GM18870 (cell line): Measurements from ENCODE around the gene CHRNA7.
"Not testable (repeated sequence)": the region's sequence is repeated elsewhere in the genome, so short reads cannot be mapped to it uniquely, and the experiment has no call there.

ENCODE experiments used
- ATAC-seq: cut with Tn5 transposase; IDR thresholded peaks from one replicate; pipeline ENCODE4 v1.9.1; 2021; ENCODE audit warnings: moderate library complexity; ENCODE audit not compliant: unreplicated experiment

The CHRNA7 gene

DNA sequence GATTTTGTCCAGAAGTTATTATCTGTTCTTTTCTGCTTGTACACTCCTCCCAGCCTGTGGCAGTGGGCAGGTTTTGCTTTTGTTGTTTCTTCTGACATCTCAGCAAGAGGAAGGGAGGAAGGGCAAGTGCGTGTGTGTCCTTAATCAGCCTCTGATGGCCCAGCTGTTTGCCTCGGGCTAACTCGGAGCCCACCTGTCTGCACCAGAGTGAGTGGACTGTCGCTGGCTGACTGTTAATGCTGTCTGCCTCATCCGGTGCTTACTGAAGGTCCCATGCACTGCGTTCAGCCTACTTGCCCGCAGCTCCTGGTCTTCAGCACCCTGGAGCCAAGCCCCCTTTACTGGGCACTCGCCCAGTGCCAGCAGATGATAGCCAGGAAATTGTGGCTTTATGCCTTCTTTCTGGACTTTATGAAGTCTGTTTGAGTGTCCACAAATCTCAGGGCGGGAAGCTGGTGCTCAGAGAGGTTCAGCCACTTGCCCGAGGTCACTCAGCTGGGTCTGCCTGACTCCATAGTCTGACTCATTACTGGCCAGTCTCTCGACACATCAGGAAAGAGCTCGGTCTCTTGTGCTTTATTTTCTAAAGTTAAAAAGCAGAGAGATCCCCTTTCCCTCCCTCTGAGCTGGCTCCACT lies 89.5 kb downstream of the CHRNA7 start:
- no peak for ATAC-seq

DNA sequence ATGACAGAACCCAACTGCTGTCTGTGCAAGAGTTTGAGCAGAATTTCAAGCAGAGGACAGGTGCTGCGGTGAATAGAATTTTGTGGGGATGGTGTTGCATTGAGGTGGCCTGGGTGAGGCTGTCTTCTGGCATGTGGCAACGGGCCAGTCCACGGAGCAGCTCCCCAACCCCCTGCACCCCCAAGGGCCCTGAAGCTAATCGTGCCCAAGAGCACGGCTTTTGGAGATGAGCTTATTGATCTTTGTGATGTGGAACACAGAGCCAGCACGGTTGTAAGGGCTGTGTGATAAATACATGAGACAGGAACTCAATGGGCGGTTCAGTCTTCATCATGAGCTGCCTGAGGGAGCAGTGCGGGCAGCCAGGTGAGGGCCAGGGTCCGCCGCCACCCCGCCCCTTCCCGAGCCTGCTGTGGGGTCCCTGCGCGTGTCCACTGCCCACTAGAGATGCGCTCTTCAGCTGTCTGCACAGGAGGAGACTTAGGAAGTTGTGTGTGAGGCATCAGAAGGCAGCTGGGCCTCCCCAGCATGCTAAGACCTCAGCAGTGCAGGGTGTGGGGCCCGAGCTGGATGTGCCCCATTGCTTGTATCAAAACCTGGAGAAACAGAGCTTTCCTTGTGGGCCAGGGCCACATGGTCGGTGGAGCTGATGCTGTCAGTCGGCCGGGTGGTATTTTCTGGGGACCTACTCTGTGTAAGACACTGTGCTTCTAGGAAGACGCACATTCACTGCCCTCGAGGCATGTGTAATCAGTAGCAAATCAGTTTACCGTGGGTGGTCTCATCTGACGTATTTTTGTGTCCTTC lies 90.5 kb downstream of the CHRNA7 start:
- no peak for ATAC-seq

DNA sequence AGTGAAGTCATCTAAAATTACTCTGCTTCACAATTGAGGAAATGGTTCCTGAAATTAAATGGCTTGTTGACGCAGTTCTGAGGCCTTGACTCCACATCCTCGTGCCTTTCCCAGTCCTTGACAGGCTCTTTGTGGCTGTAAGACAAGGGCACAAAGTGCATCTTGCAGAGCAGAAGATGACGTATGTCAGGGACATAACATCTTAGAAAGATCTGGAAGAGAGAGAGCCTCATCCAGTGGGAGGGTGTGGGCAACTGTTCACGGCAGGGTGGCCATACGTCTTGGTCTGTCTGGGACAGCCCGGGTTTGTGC lies 91.0 kb downstream of the CHRNA7 start:
- ATAC-seq, result no peak

DNA sequence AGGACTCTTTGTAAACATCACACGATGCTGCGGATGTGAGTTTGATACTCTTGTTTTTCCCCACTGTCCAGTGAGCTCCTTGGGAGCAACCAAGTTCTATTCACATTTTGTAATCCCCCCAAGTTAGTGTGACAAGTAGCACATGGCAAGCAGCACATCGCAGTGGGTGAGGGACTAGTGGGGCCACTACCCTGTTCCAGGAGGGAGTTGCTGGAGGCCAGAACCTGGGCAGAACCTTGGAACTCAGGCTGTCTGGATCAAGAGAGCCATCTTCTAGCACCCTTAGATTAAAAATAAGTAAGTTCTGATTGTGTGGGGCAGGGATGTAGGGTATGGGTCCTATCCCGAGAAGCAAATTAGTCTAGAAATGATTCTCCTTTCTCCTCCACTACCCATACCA lies 91.7 kb downstream of the CHRNA7 start:
- no peak for ATAC-seq

DNA sequence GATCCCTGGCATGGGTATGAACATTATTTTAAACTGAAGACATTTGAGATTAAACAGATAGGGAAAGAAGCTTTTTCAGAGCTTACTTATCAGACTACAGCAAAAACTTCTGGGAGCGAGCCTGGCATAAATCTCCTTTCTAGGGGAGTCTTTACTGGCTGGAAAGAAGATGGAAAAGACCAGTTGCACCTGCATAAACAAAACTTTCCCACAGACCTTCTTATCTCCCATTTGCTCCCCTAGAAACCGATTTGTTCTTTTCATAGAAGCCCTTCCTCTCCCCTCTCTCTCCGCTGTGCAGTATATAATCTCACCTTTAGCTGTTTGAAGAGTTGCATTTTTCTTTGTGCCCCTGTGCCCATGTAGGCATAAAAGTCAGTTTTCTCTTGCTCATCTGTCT lies 93.2 kb downstream of the CHRNA7 start:
- no peak for ATAC-seq

DNA sequence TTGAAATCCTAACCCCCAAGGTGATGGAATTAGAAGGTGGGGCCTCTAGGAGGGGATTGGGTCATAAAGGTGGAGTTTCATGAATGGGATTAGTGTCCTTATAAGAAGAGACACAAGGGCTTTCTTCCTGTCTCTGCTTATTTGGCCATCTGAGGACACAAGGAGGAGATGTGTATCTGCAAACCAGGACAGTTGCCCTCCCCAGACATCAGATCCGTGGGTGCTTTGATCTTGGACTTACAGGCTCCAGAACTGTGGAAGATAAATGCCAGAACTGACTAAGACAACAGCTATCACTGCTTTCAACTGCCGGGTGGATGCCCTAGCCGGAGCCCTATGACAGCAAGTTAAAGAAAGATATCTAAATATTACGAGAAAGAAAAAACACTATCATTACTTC lies 94.4 kb downstream of the CHRNA7 start:
- ATAC-seq, result no peak

DNA sequence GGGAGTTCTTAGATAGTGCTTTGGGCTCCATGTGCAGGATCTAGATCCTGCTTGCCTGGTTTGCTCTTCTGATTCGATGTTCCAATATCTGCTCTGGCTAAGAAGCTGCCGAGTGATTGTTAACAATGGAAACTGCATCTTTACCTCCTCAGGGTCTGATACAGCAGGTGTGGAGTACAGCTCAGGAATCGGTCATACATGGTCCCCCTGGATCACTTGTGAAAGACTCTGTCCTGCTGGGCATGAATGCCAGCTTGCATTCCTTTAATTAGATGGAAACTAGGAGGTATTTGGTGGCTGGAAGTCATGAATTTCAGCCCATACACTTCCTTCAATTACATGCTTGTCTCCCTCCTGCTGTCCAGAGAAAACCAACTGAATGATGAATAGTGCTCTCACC lies 95.3 kb downstream of the CHRNA7 start:
- ATAC-seq, result no peak

DNA sequence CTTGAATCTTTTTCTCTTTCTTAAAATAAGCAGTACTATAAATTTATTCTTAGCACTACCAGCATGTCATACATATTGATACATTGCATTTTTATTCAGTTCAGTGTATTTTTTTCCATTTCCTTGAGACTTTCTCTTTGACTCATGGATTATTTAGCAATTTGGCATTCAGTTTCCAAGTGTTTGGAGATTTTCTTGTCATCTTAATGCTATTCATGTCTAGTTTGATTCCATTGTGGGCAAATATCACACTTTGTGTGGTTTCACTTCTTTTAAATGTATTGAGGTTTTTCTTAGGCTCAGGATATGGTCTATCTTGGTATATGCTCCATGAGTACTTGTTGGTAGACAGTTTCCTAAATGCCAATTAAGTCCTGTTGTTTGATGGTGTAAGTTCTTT lies 99.5 kb downstream of the CHRNA7 start:
- no peak for ATAC-seq

DNA sequence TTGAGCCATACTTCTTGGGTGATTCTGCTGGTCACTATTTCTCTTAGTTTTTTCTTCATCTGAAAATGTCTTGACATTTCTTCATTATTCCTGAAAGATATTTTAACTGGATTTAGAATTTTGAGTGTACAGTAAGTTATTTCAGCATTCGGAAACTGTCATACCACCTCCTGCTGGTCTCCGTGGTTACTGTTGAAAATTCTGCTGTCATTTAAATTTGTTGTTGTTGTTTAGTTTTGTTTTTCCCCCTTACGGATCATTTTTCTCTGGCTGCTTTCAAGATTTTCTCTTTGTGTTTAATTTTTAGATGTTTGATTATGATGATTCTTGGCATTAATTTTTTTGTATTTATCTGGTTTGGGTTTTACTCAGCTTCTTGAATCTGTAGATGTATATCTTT lies 100.5 kb downstream of the CHRNA7 start:
- ATAC-seq, result no peak

DNA sequence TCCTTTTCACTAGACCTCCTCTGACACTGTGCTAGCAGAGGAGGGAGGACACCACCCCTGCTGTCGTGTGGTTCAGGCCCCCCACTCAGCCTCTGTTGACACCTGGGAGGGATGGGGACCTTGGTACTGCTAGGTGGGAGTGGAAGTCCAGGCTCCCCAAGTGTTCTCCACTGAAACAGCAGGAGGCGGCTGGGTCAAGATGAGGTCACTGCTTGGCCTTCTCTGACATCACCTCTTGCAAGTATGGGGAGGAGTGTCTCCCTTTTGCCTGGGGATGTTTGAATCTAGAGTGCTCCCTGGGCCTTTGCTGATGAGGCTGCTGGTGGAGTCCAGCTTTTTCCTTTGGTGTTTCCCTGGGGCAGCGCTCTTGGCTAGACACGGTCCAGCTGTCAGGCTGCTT lies 101.5 kb downstream of the CHRNA7 start:
- no peak for ATAC-seq

DNA sequence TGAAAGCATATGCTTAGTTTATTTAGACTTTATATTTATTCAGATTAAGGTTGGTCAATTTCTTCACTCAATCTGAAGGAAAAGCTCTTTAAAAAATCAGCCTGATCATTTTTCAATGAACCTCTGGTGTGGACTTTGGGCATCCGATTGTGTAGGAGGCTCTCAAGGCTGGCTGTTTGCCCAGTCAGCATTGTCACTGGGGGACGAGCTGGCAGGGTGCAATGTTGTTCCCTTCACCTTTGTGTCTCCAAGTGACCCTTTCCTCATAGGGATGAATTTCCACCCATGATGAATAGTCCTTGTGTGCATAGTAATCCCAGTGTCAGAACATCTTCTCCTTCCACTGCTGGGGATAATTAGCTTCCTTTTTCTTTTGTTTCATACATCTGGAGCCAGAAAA lies 102.5 kb downstream of the CHRNA7 start:
- ATAC-seq, result no peak

DNA sequence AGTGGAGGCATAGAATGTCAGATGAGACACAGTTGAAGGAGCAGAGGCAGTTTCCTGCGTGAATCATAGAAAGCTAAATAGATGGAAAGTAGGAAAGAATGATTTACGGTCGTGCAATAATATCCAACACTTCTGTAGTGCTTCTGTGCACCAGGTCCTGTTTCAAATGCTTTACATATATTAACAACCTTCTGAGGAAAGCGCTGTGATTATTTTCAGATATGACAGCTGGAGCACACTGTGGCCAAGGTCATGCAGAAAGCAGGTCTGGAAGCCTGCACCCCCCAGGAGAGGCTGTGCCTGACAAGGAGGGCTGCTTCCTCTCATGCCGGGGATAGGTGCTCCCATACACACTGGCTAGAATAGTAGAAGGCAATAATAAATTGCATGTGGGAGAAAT lies 104.5 kb downstream of the CHRNA7 start:
- ATAC-seq, result no peak

DNA sequence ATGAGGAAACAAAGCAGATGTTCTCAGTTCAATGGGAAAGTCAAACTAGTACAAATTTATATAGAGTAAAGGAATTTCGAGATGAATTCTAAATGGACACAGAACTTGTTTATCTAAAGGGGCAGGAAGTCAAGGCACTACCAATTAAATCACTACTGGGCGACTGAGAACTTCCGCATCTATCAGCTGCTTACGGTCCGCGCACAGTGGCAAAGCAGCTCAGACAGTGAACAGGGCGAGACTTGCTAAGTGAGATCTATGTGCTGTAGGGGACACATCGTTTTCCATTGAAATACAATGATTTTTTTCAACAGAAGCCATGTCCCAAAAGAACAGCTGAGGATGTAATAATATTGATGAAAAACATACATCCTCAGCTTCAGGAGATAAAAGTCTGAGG lies 105.0 kb downstream of the CHRNA7 start:
- ATAC-seq, result no peak

DNA sequence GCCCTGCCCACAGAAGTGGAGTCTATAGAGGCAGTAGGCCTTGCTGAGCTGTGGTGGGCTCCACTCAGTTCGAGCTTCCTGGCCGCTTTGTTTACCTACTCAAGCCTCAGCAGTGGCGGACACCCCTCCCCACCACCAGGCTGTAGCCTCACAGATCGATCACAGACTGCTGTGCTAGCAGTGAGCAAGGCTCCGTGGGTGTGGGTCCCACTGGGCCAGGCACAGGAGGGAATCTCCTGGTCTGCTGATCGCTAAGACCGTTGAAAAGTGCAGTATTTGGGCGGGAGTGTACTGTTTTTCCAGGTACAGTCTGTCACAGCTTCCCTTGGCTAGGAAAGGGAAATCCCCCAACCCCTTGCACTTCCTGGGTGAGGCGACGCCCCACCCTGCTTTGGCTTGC lies 115.2 kb downstream of the CHRNA7 start:
- ATAC-seq, result not testable (repeated sequence)

DNA sequence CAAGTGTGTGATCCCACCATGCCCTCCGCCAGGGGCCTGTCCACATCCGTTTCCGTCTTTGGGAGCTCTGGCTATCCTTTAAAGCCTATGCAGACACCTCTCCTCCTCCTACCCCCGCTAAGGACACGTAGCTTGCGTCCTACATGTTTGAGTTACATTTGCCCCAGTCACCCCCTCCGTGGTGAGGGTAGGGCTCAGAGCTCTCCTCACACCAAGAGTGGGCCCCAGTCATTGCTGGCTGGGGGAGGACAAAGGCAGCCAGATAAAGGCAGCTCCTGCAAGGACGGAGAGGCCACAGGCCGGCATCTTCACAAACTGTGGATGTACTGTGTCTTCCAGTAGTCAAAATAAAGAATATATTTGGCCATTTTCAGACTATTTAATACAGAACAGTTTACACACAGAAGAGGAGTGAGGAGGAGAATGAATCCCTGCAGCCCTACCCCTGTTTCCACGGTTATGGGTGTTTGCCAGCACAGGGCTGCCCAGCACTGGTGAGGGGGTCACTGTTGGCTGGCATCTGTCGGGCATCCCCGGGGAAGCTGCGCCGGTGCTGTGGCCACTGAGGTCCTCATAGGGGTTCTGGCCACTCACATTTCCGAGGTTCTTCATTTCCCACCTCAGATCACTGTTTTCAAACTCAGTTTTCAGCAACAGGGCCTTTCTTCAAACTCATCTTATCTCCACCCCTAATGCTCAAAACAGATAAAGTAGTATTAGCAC lies 118.7 kb downstream of the CHRNA7 start:
- ATAC-seq, result no peak

DNA sequence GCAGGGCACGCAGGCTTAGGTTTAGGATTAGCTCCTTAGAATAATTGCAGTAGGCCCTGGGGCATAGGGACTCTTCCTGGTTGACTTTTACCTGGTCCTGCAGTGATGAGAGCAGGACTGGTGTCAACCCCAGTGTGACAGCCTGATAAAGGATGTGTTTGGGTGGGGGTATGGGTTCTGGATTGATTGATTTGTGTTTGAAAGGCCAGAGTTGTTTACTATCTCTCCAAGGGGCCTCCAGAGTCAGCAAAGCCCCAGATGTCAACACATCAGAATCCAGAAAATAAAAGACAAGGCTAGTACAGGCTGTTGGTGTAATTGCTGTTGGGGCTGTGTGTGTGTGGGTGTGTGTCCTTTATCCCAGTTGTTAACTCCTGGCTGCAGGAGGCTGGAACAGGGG lies 122.3 kb downstream of the CHRNA7 start:
- no peak for ATAC-seq

DNA sequence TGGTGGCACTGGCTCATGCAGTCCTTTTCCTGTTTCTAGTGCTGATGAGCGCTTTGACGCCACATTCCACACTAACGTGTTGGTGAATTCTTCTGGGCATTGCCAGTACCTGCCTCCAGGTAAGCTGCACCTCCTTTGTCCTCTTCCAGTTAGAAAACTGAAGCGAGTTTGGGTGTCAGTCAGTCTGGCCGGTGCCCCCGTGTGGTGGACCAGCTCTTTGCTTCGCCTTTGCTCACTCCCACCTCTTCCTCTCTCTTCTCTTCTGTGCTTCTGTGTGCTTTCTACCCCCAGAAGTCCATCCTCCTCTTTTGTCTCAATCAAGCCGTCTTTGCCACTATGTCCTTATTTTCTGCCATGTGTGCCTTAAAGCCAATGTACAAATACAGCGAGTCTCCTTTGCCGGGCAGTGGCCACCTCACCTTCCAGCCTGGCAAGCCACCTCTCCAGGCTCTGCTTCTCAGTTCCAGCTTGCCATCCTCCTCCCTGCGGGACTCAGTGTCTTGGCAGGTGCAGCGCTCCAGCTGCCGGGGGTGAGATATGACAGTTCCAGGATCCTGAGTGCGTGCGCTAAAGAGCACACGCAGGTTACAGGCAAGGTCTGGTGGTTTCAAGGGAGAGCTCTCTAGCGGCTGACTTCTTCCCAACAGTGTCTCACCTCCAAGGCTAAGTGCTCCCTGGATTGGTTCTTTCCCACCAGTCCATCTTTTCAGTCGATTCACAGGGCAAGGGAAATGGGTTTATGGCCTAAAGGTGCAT lies 123.7 kb downstream of the CHRNA7 start:
- ATAC-seq, result not testable (repeated sequence)

DNA sequence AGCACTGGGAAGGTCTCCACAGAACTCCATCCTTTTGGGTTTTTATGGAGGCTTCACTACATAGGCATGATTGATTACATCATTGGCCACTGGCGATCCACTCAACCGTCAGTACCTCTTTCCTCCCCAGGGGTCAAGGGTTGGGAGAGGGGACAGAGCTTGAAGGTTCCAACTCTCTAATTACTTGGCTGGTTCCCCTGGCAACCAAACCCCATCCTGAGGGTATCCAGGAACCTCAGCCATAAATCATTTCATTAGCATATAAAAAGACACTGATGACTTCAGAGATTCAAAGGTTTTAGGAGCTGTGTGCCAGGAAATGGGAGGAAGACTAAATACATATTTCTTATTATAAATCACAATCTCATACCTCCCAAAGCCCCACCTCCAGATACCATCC lies 131.8 kb downstream of the CHRNA7 start:
- ATAC-seq, result not testable (repeated sequence)

DNA sequence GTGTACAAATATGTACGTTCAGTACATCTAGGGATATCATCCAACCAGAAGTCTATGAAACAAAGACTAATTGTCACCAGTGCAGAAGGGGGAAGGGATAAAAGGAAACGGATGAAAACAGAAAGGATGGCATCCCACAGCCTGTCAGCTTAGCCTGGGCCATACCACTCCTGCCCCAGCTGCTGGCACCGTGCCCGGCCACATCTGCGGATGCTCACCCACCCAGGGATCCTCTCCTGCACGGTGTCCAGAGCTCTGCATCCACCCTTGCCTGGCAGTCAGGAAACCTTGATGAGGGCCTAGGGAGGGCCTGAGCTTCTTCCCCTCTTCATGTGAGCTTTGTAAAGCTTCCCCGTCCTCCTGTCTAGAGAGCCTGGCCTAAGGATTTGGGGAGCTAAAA lies 133.8 kb downstream of the CHRNA7 start:
- not testable (repeated sequence) for ATAC-seq

DNA sequence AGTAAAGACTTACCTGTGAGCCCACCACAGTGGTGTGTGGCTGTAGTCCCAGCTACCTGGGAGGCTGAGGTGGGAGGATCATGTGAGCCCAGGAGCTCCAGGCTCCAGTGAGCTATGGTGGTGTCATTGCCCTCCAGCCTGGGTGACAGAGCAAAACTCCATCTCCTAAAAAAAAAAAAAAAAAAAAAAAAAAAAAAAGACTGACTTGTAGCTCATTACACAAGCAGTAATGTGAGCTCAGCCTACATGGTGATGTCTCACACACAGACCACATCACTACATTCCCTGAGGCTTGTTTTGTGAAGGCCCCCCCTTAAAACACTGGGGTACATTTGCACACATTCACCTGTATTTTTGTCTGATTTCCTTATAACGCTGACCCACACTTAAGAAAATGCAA lies 134.4 kb downstream of the CHRNA7 start:
- not testable (repeated sequence) for ATAC-seq

DNA sequence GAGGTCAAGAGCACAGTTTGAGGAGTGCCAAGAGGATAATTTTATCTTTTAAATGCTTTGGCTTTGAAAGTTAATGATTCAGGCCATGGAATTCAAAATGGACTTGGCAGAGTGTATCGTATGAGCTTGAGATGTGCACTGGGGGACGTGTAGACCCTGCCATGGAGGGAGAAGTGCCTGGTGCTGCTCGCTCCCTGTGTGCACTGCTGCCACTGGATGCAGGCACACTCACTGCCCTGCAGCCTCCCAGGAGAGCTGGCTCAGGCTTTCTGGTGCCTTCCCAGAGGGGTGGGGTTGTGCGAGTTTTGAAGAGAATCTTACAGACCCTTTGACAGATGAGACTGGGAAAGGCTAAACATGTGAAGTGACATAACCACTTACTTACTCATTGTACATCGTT lies 135.5 kb downstream of the CHRNA7 start:
- ATAC-seq, result not testable (repeated sequence)
